Mucosa of stomach (tissue), 1 donor: ENCODE measurements around the gene AGPAT2.

Experiments
- H3K27me3 ChIP-seq: one replicate; pipeline ENCODE4 v1.7.0; 2013; ENCODE audit warnings: mild to moderate bottlenecking, low read length; ENCODE audit not compliant: control insufficient read depth, insufficient read depth
- H3K36me3 ChIP-seq: one replicate; pipeline ENCODE4 v1.7.0; 2013; ENCODE audit warnings: low read length; ENCODE audit not compliant: control insufficient read depth, insufficient read depth
- H3K4me1 ChIP-seq: one replicate; pipeline ENCODE4 v1.7.0; 2013; ENCODE audit warnings: mild to moderate bottlenecking, low read length; ENCODE audit not compliant: control insufficient read depth, insufficient read depth
- H3K4me3 ChIP-seq: one replicate; pipeline ENCODE4 v1.7.0; 2013; ENCODE audit warnings: low read length
- H3K9ac ChIP-seq: one replicate; pipeline ENCODE4 v1.7.0; 2013; ENCODE audit warnings: mild to moderate bottlenecking, low read length, moderate library complexity
- H3K9me3 ChIP-seq: one replicate; pipeline ENCODE4 v1.7.0; 2013; ENCODE audit warnings: mild to moderate bottlenecking, low read length, moderate library complexity; ENCODE audit not compliant: control insufficient read depth
- donor health status: Pancreatic carcinoma.

AGPAT2 gene

DNA sequence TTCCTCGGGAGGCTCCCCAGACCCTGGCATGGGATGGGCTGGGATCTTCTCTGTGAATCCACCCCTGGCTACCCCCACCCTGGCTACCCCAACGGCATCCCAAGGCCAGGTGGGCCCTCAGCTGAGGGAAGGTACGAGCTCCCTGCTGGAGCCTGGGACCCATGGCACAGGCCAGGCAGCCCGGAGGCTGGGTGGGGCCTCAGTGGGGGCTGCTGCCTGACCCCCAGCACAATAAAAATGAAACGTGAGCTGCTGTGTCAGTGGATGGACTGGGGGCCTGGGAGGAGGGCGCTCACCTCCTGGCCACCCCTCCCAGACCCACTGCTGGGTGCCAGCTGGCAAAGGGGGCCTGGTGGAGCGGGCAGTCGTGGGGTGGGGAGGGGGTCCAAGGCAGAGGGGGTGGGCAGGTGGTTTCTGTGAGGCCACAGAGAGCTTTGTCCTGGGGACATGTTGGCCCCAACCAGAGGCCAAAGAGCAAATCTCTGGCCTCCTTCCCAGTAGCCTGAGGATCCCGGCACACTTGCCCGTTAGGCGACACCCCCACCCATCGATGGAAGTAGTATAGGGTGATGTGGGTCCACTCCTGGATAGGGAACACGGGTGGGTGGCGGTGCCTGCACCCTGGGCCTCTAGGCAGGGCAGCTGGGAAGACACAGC, 14.7 kb downstream of the AGPAT2 start:
- Histone ChIP-seq H3K4me3 (no peak overlapping the region), H3K4me1 (peaks cover 17% of the 10 kb centered on the region), H3K9ac (no peak overlapping the region), H3K36me3 (no peaks in the 10 kb centered on the region), H3K9me3 (no peaks in the 10 kb centered on the region), H3K27me3 (peaks cover 26% of the 10 kb centered on the region)

DNA sequence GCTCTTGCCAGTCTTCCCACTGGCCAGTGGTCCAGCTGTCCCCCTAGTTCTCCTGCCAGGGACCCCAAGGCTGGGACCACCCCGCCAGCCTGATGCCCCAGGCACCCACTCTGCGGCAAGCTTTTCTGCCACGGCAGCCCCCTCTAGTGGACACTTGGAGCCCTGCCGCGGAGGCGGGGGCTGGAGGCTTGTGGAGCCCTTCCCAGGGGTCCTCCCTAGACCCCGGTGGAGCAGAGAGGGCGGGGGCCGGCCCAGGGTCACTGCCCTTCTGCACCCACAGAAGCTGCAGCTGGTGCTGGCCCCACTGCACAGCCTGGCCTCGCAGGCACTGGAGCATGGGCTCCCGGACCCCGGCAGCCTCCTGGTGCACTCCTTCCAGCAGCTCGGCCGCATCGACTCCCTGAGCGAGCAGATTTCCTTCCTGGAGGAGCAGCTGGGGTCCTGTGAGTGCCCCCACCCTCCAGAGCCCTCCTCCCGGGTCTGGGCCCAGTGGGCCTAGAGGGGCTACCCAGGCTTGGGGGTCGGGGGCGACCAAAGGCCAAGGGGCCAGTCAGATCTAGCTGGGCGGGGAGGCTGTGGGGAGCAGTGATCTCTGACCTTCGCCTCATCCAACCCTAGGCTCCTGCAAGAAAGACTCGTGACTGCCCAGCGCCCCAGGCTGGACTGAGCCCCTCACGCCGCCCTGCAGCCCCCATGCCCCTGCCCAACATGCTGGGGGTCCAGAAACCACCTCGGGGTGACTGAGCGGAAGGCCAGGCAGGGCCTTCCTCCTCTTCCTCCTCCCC, 15.4 kb downstream of the AGPAT2 start:
- H3K9ac ChIP-seq = no peak overlapping the region
- peaks cover 32% of the 10 kb centered on the region for H3K27me3 ChIP-seq
- H3K4me3 ChIP-seq = no peak overlapping the region
- H3K36me3 ChIP-seq = no peaks in the 10 kb centered on the region
- no peaks in the 10 kb centered on the region for H3K9me3 ChIP-seq
- peaks cover 17% of the 10 kb centered on the region for H3K4me1 ChIP-seq

DNA sequence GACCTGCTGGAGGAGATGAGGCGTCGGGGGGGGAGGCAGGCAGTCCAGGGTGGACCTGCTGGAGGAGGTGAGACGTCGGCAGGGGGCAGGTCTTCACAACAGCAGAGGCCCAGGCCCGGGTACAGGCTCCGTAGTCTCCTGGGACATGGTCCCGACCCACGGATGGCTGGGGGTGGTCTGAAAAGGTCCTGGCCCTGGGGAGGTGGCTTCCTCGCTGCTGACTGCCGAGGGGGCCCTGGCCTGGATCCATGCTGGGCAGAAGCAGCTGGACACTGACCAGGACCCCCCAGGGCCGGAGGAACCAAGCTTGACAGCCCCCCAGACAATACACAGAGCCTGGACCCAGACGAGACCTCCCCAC, 16.0 kb downstream of the AGPAT2 start:
- Histone ChIP-seq H3K9ac (no peak overlapping the region), H3K27me3 (peaks cover 38% of the 10 kb centered on the region), H3K4me3 (no peak overlapping the region), H3K9me3 (no peaks in the 10 kb centered on the region), H3K4me1 (peaks cover 14% of the 10 kb centered on the region), H3K36me3 (no peaks in the 10 kb centered on the region)

DNA sequence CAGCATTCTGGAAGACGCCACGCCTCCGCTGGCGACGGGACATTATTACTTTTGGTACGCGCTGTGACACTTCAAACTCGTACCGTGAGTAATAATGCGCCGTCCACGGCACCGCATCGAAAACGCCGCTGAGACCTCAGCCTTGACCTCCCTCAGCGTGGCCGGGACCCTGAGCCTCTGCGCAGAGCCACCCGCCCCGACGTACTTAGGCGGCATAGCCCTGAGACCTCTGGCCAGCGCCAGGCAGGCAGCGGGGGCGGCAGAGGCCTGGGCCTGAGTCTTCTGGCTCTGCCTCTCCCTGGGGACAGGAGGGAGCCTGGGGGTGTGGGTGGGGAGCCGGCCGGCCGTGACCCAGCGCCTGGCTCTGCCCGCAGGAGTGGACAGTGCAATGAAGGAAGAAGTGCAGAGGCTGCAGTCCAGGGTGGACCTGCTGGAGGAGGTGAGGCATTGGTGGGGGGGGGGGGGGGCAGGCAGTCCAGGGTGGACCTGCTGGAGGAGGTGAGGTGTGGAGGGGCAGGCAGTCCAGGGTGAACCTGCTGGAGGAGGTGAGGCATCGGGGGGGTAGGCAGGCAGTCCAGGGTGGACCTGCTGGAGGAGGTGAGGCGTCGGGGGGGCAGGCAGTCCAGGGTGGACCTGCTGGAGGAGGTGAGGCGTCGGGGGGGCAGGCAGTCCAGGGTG, 16.5 kb downstream of the AGPAT2 start:
- Histone ChIP-seq H3K36me3 (no peaks in the 10 kb centered on the region), H3K9ac (no peak overlapping the region), H3K4me3 (no peak overlapping the region), H3K9me3 (no peaks in the 10 kb centered on the region), H3K4me1 (peaks cover 9% of the 10 kb centered on the region), H3K27me3 (peaks cover 39% of the 10 kb centered on the region)

DNA sequence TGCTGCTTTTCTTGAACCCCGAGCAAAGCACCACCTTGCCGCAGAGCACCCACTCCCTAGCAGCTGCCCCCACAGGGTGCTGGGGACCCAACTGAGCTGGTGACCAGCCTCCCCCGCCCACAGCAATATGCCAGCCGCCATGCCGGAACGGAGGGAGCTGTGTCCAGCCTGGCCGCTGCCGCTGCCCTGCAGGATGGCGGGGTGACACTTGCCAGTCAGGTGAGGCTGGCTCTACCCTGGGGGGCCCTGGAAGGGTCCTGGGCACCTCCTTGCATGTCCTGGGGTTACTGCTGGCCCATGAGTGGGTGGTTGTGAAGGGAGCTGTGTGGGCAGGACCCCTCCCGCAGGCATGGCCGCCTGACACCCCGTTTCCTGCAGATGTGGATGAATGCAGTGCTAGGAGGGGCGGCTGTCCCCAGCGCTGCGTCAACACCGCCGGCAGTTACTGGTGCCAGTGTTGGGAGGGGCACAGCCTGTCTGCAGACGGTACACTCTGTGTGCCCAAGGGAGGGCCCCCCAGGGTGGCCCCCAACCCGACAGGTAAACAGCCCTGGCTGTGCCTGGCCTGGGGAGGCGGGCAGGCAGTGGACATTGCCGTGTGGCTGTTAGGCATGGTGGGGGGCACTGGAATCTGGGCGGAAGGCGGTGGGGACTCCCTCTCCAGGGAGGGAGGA, 17.3 kb downstream of the AGPAT2 start:
- no peaks in the 10 kb centered on the region for H3K36me3 ChIP-seq
- H3K9ac ChIP-seq = no peak overlapping the region
- H3K27me3 ChIP-seq = peaks cover 44% of the 10 kb centered on the region
- no peak overlapping the region for H3K4me3 ChIP-seq
- no peaks in the 10 kb centered on the region for H3K9me3 ChIP-seq
- peaks cover 10% of the 10 kb centered on the region for H3K4me1 ChIP-seq

DNA sequence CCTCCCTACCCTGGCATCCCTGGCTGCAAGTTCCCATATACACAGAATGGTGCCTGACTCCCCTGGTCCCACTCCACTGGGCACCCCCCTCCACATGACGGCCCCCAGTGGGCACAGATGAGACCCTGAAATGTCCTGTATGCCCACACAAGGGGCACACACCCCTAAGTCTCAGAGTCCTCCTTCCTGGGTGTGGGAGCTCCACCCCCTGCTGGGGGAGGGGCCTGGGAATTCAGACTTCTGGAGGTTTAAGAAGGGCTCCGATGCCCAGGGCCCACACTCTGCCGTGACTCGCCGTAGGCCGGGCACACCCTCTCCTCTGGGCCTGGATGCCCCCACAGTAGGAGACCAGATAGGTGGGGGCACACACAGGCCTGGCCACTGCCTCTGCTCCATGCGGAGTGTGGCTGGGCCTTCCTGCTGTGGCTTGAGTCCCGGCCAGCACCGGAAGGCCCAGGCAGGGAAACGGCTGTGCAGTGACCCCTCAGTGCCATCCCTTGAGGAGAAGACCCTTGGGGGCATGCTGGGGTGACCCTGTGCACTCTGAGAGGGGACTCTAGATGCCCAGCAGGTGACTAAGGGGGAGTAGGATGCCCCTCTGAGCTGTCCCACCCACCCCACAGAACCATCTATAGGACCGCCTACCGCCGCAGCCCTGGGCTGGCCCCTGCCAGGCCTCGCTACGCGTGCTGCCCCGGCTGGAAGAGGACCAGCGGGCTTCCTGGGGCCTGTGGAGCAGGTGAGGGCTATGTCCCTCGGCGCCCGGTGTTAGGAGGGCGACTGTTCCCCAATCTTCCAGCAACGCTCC, 18.1 kb downstream of the AGPAT2 start:
- no peaks in the 10 kb centered on the region for H3K9me3 ChIP-seq
- H3K4me1 ChIP-seq = peaks cover 10% of the 10 kb centered on the region
- no peak overlapping the region for H3K4me3 ChIP-seq
- H3K9ac ChIP-seq = no peak overlapping the region
- H3K36me3 ChIP-seq = no peaks in the 10 kb centered on the region
- peaks cover 51% of the 10 kb centered on the region for H3K27me3 ChIP-seq

DNA sequence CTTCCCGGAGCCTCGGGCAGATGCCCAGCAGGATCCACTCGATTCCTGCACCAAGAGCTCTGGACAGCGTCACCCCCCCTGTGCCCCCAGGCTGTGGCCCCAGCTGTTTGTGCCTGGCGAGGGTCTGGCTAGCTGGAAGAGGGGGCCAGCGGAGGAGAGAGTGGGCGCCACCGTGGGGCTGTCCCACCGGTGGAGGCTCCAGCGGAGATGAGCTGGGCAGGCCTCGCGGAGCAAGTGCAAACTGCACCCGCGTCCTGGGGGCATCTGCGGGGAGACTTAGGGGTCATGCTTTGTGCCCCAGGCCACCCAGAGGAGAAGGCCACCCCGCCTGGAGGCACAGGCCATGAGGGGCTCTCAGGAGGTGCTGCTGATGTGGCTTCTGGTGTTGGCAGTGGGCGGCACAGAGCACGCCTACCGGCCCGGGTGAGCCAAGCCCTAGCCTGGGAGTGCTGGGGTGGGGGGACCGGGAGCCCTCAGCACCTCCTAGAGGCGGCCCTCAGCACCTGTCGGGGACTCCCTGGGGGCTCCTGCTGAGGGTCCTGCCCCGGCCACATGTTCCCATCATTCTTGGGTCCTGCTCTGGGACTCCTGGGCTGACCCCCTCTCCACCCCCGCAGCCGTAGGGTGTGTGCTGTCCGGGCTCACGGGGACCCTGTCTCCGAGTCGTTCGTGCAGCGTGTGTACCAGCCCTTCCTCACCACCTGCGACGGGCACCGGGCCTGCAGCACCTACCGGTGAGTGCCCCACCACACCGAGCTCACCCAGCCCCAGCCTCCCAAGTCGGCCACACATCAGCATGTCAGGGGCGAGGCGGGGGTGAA, 19.1 kb downstream of the AGPAT2 start:
- no peak overlapping the region for H3K4me3 ChIP-seq
- H3K9ac ChIP-seq = no peak overlapping the region
- H3K4me1 ChIP-seq = peaks cover 10% of the 10 kb centered on the region
- H3K36me3 ChIP-seq = no peaks in the 10 kb centered on the region
- peaks cover 62% of the 10 kb centered on the region for H3K27me3 ChIP-seq
- no peaks in the 10 kb centered on the region for H3K9me3 ChIP-seq

DNA sequence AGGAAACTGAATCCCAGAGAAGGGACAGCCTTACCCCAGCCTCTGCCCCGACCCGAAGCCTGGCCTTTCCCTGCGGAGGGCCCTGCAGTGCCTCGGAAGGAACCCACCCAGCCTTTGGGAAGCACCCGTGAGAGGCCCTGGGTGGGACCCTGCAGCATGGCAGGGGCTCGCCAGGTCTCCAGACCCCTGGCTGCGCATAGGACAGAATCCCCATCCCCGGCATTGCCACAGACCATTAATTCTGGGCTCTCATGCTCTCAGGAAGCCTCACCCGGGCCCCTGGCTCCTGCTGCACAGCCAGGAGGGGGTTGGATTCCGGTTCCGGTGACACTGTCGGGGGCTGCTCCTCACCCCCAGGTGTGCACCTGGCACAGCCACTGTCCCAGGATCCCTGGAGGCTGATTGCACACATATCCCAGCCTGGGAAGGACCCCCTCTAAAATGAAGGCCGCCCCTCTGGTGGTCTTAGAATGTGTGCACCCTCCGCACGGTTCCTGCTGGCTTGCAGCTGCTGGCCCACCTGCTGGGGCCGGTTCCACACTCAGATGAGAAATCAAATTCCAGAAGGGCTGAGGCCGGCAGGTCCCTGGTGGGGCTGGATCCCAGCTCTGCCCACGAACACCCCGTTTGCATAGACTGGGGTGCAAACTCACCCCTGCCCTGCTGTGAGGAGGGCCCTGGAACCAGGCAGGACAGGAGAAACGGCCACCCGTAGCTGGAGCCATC, 19.9 kb downstream of the AGPAT2 start:
- H3K27me3 ChIP-seq = peaks cover 69% of the 10 kb centered on the region
- no peak overlapping the region for H3K9ac ChIP-seq
- no peaks in the 10 kb centered on the region for H3K9me3 ChIP-seq
- H3K4me1 ChIP-seq = peaks cover 10% of the 10 kb centered on the region
- no peak overlapping the region for H3K4me3 ChIP-seq
- H3K36me3 ChIP-seq = no peaks in the 10 kb centered on the region

DNA sequence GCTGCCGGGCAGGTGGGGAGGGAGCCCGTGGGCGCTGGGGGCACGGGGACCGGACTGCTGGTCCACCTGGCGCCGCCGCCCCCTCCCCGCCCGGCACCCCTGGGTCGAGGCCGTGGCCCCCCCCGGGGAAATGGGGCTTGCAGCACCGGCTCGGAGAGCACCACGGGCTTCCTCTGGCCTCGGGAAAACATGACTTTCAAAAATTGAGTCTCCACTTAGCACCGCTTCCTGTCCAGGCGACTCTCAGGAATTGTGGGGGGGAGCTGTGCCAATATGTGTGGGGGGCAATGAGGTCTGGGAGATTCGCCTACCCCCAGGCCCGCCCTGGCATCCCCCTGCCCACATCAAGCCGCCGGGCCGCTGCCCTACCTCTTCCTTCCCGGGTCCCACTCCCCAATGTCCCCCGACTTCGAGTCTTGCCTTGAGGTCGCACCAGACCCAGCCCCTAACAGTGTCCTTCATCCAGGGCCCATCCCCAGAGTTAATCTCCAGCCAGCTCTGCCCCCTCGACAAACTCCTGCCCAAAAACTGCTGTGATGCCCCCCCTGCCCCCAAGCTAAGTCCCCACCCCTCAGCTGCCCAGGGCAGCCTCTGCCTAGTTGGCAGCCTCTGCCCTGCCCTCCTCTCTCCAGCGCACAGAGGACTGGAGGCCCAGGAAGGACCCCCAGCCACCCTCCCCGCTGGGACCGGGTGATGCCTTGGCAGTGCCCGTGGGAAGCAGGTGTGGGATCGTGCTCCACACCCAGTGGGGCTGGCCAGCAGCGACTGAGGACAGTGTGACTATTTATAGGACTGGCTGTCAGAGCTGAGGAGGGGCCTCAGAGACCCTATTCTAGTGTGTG, 20.7 kb downstream of the AGPAT2 start:
- no peak overlapping the region for H3K4me3 ChIP-seq
- no peaks in the 10 kb centered on the region for H3K36me3 ChIP-seq
- H3K27me3 ChIP-seq = peaks cover 72% of the 10 kb centered on the region
- H3K9me3 ChIP-seq = no peaks in the 10 kb centered on the region
- H3K4me1 ChIP-seq = peaks cover 7% of the 10 kb centered on the region
- H3K9ac ChIP-seq = no peak overlapping the region
